ENCODE data around the gene OCRL. TPM values are rescaled to one million over a fixed set of nuclear protein-coding genes. Genes with fewer than 3 reads are reported as not detected.

Gene OCRL
- total RNA-seq, 1 experiment from 2014 or later, result 53.7 TPM

DNA sequence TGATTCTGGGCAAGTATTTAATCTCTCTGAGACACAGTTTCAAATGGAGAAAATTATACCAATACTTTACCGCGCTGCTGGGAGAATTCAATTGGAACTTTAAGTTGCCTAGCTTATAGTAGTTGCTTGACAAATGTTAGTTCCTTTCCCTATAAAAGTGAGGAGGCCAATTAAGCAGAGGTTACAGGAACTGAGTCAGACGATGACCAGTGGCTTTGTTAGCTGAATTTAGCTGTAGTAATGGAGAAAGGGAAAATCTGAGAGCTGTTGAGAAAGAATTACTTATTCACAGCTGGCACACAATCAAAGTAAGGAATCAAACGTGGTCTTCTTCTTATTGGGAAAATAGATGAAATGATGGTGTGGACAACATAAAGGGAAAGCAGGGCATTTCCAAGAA is 46.4 kb upstream of the OCRL start:
- Histone ChIP-seq H3K27me3 (ENCODE audit: control insufficient read depth, insufficient read depth, low read length) (no peaks in the 10 kb centered on the region), H3K36me3 (ENCODE audit: control insufficient read depth, insufficient read depth, low read length) (peaks cover 48% of the 10 kb centered on the region), H3K4me3 (ENCODE audit: low read depth in 2 of 2, low read length in 2 of 2) (no peak overlapping the region), H3K4me1 (ENCODE audit: control insufficient read depth, insufficient read depth, low read length) (0 out of 2 replicates have a peak, but pooled peaks cover 3% of the 10 kb centered on the region), H3K9me3 (ENCODE audit: control insufficient read depth, insufficient read depth, low read depth, low read length) (no peaks in the 10 kb centered on the region), H3K27ac (ENCODE audit: low read length) (no peak overlapping the region)
- ATAC-seq (peak; percentile 52; the same call in 1 of the 2 replicates), DNase-seq (ENCODE audit: low read depth, low spot score) (no peak)
- intact Hi-C loops (cut with micrococcal nuclease; ENCODE audit: unreplicated experiment), result no loop called here
- BruUV-seq (replicated peaks), result no TSS peak
- ChIA-PET CTCF (no interaction called here), POLR2A (no interaction called here)
- TF ChIP-seq, protein P1, sequence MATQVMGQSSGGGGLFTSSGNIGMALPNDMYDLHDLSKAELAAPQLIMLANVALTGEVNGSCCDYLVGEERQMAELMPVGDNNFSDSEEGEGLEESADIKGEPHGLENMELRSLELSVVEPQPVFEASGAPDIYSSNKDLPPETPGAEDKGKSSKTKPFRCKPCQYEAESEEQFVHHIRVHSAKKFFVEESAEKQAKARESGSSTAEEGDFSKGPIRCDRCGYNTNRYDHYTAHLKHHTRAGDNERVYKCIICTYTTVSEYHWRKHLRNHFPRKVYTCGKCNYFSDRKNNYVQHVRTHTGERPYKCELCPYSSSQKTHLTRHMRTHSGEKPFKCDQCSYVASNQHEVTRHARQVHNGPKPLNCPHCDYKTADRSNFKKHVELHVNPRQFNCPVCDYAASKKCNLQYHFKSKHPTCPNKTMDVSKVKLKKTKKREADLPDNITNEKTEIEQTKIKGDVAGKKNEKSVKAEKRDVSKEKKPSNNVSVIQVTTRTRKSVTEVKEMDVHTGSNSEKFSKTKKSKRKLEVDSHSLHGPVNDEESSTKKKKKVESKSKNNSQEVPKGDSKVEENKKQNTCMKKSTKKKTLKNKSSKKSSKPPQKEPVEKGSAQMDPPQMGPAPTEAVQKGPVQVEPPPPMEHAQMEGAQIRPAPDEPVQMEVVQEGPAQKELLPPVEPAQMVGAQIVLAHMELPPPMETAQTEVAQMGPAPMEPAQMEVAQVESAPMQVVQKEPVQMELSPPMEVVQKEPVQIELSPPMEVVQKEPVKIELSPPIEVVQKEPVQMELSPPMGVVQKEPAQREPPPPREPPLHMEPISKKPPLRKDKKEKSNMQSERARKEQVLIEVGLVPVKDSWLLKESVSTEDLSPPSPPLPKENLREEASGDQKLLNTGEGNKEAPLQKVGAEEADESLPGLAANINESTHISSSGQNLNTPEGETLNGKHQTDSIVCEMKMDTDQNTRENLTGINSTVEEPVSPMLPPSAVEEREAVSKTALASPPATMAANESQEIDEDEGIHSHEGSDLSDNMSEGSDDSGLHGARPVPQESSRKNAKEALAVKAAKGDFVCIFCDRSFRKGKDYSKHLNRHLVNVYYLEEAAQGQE (IDR thresholded peaks at IDR 0.05; ENCODE audit: insufficient read depth in 1 of 2, low read depth in 2 of 2, low read length in 1 of 2), result no peak
- TF ChIP-seq POLR2AphosphoS5 (IDR thresholded peaks at IDR 0.05; ENCODE audit: low read depth, low read length) (no peak), SIN3A (IDR thresholded peaks at IDR 0.05; ENCODE audit: borderline replicate concordance, insufficient read depth, low read depth, low read length) (no peak), TCF7L2 (IDR thresholded peaks at IDR 0.05; ENCODE audit: low read depth, low read length) (no peak)
- TF ChIP-seq, protein P2, sequence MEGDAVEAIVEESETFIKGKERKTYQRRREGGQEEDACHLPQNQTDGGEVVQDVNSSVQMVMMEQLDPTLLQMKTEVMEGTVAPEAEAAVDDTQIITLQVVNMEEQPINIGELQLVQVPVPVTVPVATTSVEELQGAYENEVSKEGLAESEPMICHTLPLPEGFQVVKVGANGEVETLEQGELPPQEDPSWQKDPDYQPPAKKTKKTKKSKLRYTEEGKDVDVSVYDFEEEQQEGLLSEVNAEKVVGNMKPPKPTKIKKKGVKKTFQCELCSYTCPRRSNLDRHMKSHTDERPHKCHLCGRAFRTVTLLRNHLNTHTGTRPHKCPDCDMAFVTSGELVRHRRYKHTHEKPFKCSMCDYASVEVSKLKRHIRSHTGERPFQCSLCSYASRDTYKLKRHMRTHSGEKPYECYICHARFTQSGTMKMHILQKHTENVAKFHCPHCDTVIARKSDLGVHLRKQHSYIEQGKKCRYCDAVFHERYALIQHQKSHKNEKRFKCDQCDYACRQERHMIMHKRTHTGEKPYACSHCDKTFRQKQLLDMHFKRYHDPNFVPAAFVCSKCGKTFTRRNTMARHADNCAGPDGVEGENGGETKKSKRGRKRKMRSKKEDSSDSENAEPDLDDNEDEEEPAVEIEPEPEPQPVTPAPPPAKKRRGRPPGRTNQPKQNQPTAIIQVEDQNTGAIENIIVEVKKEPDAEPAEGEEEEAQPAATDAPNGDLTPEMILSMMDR (IDR thresholded peaks at IDR 0.05), result no peak
- in situ Hi-C loops (cut with HindIII; ENCODE audit: low pct_unique_long_range_greater_than_20kb, low sequenced_read_pairs), result no loop called here

DNA sequence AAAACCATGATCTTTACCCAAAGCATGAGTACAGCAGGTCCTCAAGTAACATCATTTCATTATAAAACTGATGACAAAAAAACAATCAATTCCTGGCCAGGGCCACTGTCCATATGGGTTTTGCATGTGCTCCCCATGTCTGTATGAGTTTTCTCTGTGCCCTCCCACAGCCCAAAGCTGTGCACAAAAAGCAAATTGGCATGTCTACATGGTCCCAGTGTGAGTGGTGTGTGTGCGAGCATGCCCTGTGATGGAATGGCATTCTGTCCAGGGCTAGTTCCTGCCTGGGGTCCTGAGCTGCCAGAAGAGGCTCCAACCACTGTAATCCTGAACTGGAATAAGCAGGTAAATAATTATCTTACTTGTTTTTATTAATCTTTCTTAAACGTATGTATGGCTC is 45.2 kb upstream of the OCRL start:
- H3K9me3 ChIP-seq (ENCODE audit: control insufficient read depth, insufficient read depth, low read depth, low read length), result no peaks in the 10 kb centered on the region
- no peak overlapping the region for H3K27ac ChIP-seq (ENCODE audit: low read length)
- in situ Hi-C loops (cut with HindIII; ENCODE audit: low pct_unique_long_range_greater_than_20kb, low sequenced_read_pairs) (no loop called here), intact Hi-C loops (cut with micrococcal nuclease; ENCODE audit: unreplicated experiment) (no loop called here)
- no peak for ATAC-seq
- peaks cover 51% of the 10 kb centered on the region for H3K36me3 ChIP-seq (ENCODE audit: control insufficient read depth, insufficient read depth, low read length)
- ChIA-PET CTCF (no interaction called here), POLR2A (no interaction called here)
- TF ChIP-seq TCF7L2 (IDR thresholded peaks at IDR 0.05; ENCODE audit: low read depth, low read length), result no peak
- TF ChIP-seq, protein P1 (IDR thresholded peaks at IDR 0.05; ENCODE audit: insufficient read depth in 1 of 2, low read depth in 2 of 2, low read length in 1 of 2), result no peak
- TF ChIP-seq POLR2AphosphoS5 (IDR thresholded peaks at IDR 0.05; ENCODE audit: low read depth, low read length), result no peak
- TF ChIP-seq, protein P2 (IDR thresholded peaks at IDR 0.05), result no peak
- TF ChIP-seq SIN3A (IDR thresholded peaks at IDR 0.05; ENCODE audit: borderline replicate concordance, insufficient read depth, low read depth, low read length), result no peak
- DNase-seq (ENCODE audit: low read depth, low spot score), result no peak
- BruUV-seq (replicated peaks), result no TSS peak
- 0 out of 2 replicates have a peak, but pooled peaks cover 3% of the 10 kb centered on the region for H3K4me1 ChIP-seq (ENCODE audit: control insufficient read depth, insufficient read depth, low read length)
- H3K27me3 ChIP-seq (ENCODE audit: control insufficient read depth, insufficient read depth, low read length), result no peaks in the 10 kb centered on the region
- no peak overlapping the region for H3K4me3 ChIP-seq (ENCODE audit: low read depth in 2 of 2, low read length in 2 of 2)

Data from Panc1 (cell line).